ENCODE data around the gene TMEM119.
"Not testable (repeated sequence)": the region's sequence is repeated elsewhere in the genome, so short reads cannot be mapped to it uniquely, and the experiment has no call there.

Gene TMEM119

GRCh38 chr12:108633534-108634248, 35.8 kb upstream of the TMEM119 start, which contains the start of gene SELPLG:
TSS of gene SELPLG (minus strand) at chr12:108633894. CDS start at chr12:108624307, 9,587 bp downstream.
- no peak for DNase-seq

- DNase-seq, result no peak
Measured at GRCh38 chr12:108633081-108633533, 35.2 kb upstream of the TMEM119 start.

GRCh38 chr12:108631261-108631660, 33.4 kb upstream of the TMEM119 start:
- not testable (repeated sequence) for DNase-seq

- peak; percentile 82 for DNase-seq
Measured at GRCh38 chr12:108630481-108631207, 32.8 kb upstream of the TMEM119 start.

GRCh38 chr12:108629824-108630476, 32.1 kb upstream of the TMEM119 start:
- peak; percentile 93 for DNase-seq

- DNase-seq, result no peak
Measured at GRCh38 chr12:108629151-108629550, 31.3 kb upstream of the TMEM119 start.

- DNase-seq, result no peak
Measured at GRCh38 chr12:108627134-108627920, 29.4 kb upstream of the TMEM119 start.

- DNase-seq, result no peak
Measured at GRCh38 chr12:108625228-108625627, 27.3 kb upstream of the TMEM119 start.

- no peak for DNase-seq
Measured at GRCh38 chr12:108623577-108623976, 25.7 kb upstream of the TMEM119 start.

- DNase-seq, result no peak
Measured at GRCh38 chr12:108622921-108623514, 25.1 kb upstream of the TMEM119 start.

- no peak for DNase-seq
Measured at GRCh38 chr12:108622421-108622820, 24.5 kb upstream of the TMEM119 start.

- DNase-seq, result no peak
Measured at GRCh38 chr12:108621161-108621560, 23.3 kb upstream of the TMEM119 start.

- DNase-seq, result no peak
Measured at GRCh38 chr12:108620236-108620879, 22.5 kb upstream of the TMEM119 start.

- DNase-seq, result no peak
Measured at GRCh38 chr12:108619369-108620160, 21.7 kb upstream of the TMEM119 start.

- DNase-seq, result not testable (repeated sequence)
Measured at GRCh38 chr12:108618953-108619274, 21.0 kb upstream of the TMEM119 start.

- peak; percentile 58 for DNase-seq
Measured at GRCh38 chr12:108618079-108618952, 20.4 kb upstream of the TMEM119 start.

- DNase-seq, result no peak
Measured at GRCh38 chr12:108616941-108617858, 19.3 kb upstream of the TMEM119 start.

GRCh38 chr12:108616359-108616758, 18.5 kb upstream of the TMEM119 start:
- no peak for DNase-seq

- DNase-seq, result no peak
Measured at GRCh38 chr12:108615918-108616317, 18.0 kb upstream of the TMEM119 start.
